Renal cortical epithelial cell (primary cell): ENCODE results near the gene OR2T3. TPM values are rescaled to one million over a fixed set of nuclear protein-coding genes. Genes with fewer than 3 reads are reported as not detected.
"Not testable (repeated sequence)": the region's sequence is repeated elsewhere in the genome, so short reads cannot be mapped to it uniquely, and the experiment has no call there.

Experiments
- DNase-seq: peaks from one replicate; pipeline ENCODE4 v3.0.0-alpha.2; 2011; ENCODE audit warnings: low read depth
- total RNA-seq: library from RNA; depleted of rRNA; stranded (reverse); fragments of >200 nt; gene quantifications from 2 replicates; pipeline ENCODE4 v1.2.3, GENCODE V29; 2014

Gene OR2T3, protein sequence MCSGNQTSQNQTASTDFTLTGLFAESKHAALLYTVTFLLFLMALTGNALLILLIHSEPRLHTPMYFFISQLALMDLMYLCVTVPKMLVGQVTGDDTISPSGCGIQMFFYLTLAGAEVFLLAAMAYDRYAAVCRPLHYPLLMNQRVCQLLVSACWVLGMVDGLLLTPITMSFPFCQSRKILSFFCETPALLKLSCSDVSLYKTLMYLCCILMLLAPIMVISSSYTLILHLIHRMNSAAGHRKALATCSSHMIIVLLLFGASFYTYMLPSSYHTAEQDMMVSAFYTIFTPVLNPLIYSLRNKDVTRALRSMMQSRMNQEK
- total RNA-seq, result not detected in 2 replicates

DNA sequence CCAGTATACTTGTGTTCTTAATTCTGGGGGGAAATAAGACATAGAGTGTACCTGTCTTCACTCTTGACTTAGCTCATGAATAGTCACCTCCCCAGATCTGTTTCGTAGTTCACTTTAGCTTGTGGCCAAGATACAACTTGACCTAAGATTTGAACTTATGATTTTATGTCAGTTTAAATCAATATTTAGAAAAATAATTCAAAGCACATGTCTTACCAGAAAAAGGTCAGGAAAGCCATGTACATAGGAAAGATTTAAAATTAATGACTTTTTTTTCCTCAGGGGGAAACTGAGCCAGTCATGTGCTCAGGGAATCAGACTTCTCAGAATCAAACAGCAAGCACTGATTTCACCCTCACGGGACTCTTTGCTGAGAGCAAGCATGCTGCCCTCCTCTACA is at the start of gene OR2T3:
Gene OR2T3 (plus strand): TSS at position 301 of the 400 bp plus-strand sequence. CDS start 0 bp downstream, at position 301.
- DNase-seq, result not testable (repeated sequence)

DNA sequence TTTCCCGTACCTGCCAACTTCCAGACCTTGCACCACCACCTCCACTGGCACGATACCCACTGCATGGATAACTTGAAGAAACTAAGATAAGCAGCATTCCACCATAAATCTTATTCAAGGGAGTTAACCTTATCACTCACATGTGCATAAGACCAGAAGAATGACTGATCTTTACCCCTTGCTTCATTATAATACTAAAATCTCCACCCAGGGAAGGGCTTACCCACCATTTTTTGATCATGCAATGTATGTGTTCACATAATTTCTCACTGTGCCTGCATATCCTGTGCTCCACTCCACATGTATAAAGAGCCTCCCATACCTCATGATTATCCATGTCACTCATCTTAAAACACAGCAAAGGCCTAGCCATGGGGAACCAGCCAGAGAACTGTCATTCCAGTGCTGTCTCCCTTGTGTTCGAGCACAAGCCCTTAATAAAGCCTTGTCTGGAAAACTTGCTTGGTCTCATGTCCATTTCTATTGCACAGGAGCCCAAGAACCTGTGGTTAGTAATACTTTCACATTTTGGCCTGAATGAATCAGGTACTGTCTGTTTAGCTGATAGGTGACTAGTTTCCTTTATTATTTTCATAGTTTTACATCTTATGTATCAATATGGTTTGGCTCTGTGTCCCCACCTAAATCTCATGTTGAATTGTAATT is 45.5 kb upstream of the OR2T3 start:
- DNase-seq, result not testable (repeated sequence)

DNA sequence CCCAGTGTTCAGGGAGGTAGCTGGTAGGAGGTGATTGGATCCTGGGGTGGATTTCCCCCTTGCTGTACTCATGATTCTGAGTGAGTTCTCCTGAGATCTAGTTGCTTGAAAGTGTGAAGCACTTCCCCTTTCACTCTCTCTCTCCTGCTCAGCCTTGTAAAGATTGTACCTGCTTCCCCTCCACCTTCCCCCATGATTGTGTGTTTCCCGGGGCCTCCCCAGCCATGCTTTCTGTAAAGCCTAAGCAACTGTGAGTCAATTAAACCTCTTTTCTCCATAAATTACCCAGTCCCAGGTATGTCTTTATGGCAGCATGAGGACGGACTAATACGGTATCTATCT is 45.0 kb upstream of the OR2T3 start:
- not testable (repeated sequence) for DNase-seq

DNA sequence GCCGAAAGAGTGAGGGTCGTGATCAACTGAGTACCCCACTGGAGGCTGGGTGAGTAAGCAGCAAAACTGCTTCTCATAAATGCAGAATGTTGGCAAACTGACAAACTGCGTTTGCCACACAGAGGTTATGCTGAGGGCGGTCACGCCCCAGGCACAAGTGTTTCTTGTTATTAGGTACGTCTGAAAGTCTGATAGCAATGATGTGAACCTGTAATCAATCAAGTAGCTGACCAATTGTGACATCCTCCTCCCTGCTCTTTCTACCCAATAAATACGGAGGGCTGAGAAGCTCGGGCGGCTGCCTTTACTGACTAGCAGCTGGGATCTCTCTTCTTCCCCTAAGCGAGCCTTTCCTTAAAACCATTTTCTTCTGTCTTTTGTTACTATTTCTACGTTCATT is 41.5 kb upstream of the OR2T3 start:
- DNase-seq, result not testable (repeated sequence)

DNA sequence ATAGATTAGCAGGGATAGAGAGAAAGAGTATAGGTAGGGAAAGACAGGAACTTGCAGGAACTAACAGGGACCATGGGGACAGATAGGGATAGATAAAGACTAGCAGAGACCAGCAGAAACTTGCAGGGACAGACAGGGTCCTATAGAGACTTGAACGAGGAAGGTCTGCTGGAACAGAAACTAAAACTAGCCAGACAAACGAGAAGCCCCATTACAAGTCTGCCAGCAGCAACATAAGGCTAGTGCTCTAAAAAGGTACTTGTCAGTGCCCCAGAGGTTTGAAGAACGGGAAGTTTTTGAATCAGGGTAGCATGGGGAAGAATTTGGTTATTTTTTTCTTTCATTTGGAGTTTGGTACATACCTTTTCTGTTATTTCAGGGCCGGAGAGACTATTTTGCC is 41.0 kb upstream of the OR2T3 start:
- DNase-seq, result not testable (repeated sequence)

DNA sequence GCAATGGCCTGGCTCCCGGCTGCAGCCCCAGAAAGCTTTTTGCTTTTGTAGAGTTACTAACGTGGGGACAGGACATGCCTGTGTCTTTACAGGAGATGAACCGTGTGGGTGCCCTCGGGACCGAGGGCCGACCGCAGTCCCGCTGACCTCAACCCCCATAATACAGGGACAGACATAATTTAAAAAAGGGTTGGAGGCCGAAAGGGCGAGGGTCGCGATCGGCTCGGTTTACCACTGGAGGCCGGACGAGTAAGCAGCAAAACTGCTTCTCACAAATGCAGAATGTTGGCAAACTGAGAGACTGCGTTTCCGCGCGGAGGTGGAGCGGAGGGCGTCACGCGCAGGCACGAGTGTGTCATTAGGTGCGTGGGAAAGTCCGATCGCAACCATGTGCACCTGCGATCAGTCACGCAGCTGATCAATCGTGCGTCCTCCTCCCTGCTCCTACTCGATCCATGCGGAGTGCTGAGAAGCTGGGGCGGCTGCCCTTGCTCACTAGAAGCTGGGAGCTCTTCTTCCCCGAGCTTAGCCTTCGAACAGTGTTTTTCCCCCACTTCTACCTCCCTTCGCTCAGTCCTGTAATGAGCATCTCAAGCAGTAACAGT is 39.2 kb upstream of the OR2T3 start:
- DNase-seq, result not testable (repeated sequence)

DNA sequence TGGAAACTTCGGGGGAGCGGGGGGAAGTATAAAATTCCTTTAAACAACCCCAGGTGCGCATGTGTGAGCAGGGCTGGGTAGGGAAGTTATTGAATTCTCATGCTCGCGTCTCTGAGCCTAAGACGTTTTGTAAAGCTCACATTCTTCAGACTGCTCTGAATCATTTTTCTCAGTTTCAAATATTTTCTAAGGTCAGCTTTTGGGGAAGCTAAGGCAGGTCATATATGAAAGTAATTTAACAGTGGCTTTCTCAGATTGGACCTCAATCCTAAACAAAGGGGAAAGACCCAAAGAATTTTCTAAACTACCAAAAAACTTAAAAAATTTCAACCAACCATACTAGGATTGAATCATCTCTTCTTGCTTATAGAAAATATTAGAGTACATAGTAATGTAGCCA is 38.2 kb upstream of the OR2T3 start:
- not testable (repeated sequence) for DNase-seq

DNA sequence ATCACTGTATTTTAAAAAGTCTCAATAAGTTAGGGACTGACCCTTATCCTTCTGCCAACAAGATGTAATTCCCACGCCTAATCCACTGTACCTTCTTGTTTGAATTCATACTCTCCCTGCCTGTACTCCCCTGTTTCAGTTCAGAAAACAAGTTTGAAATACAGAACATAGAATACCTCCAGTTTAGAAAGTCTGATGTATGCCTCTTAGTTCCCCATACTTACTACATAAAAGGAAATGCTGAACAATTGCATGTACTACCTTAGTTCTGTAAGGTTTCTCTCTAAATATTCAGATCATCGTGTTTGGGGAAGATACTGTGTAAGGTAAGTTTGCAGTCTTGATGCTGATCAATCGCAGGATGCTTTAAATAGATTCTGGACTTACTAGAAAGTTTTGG is 36.8 kb upstream of the OR2T3 start:
- DNase-seq, result not testable (repeated sequence)

DNA sequence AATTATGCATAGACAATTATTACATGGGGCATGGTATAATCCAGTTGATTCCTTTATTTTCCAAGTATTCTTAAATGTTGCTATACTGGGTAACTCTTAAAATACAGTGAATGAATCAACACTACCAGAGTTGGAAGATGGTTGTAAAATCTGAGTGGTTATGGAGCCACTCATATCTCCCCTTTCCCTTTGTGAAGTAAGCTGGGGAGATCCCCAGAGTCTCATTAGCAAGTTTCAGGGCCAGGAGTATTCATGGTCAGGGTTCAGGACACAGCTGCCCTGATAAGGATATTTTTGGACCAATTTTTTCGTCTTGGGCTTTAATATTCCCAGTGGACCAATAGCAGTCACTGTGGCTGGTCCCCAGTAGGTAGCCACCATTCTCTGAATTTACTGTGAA is 34.5 kb upstream of the OR2T3 start:
- DNase-seq, result not testable (repeated sequence)

DNA sequence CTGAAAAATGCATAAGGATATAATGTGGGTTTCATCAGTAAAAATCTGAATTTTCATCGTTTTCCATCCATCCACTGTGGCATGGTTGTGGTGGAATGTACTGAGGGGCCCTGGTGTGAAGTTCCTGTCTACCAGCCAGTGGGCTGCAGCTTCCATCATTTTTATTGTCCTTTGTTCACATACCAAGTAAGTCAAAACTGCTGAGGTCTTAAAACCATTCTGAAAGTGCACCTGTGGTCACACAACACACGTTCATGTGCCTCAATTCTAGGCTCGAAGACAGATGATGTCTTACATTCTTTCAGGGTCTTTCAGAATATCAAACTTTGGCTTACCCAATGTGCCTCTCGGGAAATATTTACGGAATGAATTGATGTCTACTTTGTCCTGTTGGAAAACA is 33.9 kb upstream of the OR2T3 start:
- DNase-seq, result not testable (repeated sequence)

DNA sequence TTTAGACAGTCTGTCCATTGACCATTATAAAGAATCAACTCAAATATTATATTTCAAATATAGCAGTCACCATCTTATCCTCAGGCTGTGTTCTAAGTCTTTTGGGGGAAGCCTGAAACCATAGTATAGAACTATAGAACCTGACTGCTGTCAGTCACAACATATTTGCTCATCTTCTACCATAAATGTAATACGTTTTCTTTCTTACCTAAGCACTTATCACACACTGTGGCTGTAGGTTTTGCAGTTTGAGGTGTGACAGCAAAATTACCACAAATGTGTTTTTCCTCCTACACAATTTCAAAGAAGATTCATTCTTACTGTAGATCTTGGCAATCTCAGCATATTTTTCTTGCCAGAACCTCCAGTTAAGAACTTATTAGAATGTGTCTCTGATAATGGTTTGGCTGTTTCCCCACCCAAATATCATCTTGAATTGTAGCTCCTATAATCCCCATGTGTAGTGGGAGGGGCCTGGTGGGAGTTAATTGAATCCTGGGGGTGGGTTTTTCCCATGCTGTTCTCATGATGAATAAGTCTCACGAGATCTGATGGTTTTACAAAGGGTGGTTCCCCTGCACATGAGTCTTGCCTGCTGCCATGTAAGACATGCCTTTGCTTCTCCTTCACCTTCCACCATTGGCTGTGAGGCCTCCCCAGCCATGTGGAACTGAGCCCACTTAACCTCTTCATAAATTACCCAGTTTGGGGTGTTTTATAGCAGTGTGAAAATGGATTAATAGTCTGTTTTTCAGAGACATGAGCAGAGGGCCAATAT is 30.5 kb upstream of the OR2T3 start:
- DNase-seq, result not testable (repeated sequence)

DNA sequence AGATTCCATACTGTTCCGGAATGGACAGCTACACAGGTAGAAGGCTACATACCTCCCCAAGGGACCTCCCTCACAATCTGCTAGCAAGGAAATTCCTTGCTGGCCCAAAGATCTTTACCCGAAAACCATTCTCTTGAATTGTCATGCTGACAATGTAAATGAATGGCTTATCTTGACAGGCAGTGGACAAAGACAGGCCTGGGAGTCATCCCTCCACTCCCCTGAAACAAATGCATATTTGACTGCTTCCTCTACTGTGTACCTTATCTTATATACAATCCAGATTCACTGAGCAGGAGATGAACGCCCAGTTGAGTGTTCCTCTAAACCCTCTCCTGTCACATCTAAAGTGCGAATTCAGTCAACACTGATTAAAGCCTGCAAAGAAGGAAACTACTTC is 28.5 kb upstream of the OR2T3 start:
- DNase-seq, result not testable (repeated sequence)

DNA sequence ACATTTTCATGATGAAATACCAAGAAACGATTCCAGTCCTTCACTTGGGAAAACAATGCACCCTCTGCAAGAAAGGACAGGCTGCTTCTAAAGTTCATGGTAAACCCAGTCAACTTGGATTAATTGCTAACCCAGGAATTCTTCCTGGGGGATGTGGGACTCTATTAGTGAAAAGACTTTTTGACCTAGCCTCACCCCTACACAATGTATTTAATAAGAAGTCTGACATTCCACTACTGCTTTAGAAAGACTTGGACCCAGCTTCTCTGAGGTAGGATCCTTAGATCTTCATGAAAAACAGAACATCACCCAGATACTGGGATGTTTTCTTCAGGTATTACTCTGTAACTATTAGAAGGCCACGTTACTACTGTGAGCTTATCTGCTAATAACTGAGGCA is 27.8 kb upstream of the OR2T3 start, which contains the start of gene OR2T2:
Gene OR2T2 (plus strand): TSS at position 239 of the 400 bp plus-strand sequence. CDS start 7,161 bp downstream, outside the sequence.
- DNase-seq, result peak; percentile 75

DNA sequence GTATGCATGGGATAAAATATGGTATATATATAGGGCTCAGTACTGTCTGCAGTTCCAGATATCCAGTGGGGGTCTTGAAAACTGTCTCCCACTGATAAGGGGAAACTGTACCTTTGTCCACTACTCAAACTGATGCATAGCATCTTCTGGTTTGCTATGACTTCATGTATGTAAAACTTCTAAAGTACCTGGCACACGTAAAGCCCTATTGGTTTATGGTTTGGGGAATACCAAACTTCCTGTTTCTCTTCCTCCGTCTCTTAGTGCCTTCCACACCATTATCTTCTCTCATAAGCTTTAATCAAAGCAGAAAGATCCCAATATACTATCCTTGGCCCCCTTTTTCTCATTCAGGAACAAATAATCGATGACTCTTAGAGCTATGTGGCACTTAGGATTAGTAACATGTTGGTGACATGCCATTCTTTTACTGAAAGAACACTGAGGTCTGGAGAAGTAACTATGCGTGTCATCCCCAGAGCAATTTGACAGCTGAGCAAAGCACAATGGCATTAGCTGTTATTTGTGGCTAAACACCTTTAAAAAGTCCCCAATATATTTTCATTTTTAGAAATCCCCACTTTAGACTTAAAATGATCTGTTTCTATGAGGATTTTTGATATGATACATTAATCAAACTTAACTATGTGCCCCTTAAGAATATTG is 24.6 kb upstream of the OR2T3 start:
- not testable (repeated sequence) for DNase-seq

DNA sequence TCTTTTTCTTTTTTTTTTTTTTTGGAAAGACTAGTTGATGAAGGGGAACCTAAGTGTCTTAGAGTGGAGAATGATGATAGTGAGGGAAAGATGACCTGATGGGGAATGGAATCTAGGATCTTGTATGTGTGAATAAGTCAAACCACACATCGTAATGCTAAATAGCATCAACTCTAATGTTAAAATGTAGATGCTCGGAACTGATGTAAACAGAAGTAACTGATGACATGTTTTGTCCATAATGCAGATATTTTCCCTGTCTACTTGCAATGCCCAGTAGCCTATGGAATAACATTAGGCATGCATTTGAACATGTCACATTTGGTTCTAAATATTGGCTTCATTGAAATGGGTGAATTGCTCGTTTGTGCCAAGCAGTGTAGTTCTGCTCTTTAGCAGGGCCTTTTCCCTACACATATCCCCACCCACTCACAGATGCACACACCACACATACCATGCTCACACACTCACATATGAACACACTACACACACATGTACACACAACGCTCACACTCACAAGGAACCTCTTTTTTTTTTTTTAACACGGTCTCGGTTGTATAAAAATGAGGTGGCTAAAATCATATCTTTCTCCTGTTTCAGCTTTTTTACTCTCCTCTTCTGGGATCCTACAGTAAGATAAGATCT is 23.2 kb upstream of the OR2T3 start:
- not testable (repeated sequence) for DNase-seq

DNA sequence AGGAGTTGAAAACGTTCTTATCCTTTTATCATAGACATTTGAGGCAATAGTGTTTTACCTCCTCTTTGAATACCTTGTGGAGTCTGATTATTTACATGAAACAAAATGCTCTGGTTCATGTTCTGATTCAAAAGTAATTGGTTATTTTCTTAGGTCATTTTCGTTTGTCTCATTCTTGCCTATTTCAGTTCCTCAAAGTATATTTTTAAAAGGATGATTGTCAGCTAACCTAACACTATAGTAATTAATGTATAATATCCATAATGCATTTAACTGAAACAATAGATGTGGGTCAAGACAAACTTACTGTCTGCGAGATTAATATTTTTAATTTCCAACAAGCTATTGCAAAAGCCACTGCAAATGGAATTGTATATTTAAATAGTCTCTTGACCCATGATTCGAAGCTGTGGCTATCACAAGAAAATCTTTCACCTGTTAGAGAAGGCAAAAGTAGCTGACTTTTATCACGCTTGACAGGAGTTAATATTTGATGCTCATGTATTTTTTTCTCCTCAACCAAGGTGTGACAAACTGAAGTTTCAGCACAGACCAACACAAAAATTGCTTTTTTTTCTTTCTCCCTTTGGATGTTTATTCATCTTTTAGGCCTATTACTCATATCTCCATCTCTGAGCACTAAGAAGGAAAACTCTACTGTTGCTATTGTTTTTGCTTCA is 22.5 kb upstream of the OR2T3 start:
- DNase-seq, result not testable (repeated sequence)

DNA sequence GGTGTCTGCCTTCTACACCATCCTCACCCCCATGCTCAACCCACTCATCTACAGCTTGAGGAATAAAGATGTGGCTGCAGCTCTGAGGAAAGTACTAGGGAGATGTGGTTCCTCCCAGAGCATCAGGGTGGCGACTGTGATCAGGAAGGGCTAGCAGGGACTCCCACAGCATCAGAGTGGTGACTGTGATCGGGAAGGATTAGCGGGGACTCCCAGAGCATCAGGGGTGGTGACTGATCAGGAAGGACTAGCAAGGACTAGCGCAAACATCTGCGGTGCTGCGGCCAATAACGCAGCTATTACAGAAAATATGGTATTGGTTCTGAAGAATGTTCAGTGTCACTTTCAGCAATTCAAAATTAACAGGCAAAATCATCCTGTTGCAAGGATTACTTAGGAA is 19.5 kb upstream of the OR2T3 start:
- not testable (repeated sequence) for DNase-seq

DNA sequence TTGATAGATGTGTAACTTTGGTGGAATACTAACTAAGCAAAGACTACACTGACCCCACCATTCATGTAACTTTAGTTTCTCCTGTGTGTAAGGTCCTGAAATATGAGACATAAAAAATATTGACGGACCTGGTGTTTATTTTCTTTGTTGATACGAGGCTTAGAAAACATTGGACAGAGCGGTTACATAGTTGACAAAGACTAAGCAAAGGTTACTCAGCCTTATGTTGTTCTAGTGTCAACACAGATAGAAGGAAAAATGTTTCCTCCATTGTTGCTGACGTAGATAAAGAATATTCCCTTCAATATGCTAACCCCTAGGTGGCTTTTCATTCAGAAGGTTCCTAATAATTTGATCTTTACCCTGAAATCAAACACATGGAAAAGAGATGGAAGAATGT is 18.1 kb upstream of the OR2T3 start:
- DNase-seq, result not testable (repeated sequence)

DNA sequence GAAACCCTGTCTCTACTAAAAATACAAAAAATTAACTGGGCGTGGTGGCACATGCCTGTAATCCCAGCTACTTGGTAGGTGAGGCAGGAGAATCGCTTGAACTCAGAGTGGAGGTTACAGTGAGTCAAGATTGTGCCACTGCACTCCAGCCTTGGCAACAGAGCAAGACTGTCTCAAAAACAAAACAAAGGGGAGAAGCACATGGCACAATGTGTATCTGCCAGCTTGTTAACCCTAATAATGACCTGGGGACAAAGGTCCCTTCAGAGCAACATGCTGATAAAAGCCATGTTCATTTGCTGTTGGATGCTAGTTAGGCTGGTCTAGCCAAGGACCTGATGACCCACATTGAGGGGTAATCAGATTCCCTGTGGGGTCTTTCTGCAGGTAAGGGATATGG is 16.5 kb upstream of the OR2T3 start:
- DNase-seq, result not testable (repeated sequence)

DNA sequence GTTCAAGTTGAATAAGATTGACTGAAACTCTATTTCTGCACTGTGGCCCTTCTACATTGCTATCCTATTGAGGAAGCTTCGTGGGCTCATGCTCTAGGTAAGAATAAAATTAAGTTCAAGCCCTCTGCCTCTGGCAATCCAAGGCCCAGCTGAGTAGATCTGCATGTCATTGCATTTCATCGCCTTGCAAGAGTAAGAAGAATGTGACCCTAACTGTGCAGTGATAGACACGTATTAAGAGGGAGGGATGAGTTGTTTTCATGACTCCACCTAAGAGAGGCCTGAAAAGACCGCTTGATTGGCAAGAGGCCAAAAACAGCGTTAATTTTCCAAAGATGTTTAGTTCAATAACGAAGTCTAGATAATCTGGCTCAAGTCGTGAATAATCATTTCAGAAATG is 14.0 kb upstream of the OR2T3 start:
- DNase-seq, result not testable (repeated sequence)
